Mucosa of gallbladder (tissue), 1 donor: ENCODE measurements around the gene WDR47. TPM values are rescaled to one million over a fixed set of nuclear protein-coding genes. Genes with fewer than 3 reads are reported as not detected.
"Not testable (repeated sequence)": the region's sequence is repeated elsewhere in the genome, so short reads cannot be mapped to it uniquely, and the experiment has no call there.

Source experiments
- DNase-seq: peaks from one replicate; pipeline ENCODE4 v3.0.0-alpha.2; 2020; ENCODE audit warnings: low spot score
- total RNA-seq: library from RNA; stranded (reverse); gene quantifications from one replicate; pipeline ENCODE4 v1.2.1, GENCODE V29; 2021
- donor health status: DM: no; HTN: no; CAD: no.

WDR47 gene
- total RNA-seq, 1 donor from 2014 or later = 19.1 TPM

- DNase-seq = not testable (repeated sequence)
Measured at GRCh38 chr1:109052145-109052544, 10.2 kb upstream of the WDR47 start.

GRCh38 chr1:109050228-109050995 is 8.5 kb upstream of the WDR47 start:
- no peak for DNase-seq

GRCh38 chr1:109048335-109048734 is 6.4 kb upstream of the WDR47 start:
- DNase-seq = no peak

GRCh38 chr1:109047339-109047738 is 5.4 kb upstream of the WDR47 start:
- no peak for DNase-seq

- DNase-seq = no peak
Measured at GRCh38 chr1:109046671-109047070, 4.8 kb upstream of the WDR47 start.

GRCh38 chr1:109045595-109045994 is 3.7 kb upstream of the WDR47 start:
- DNase-seq = no peak

- DNase-seq = peak; percentile 13
Measured at GRCh38 chr1:109040989-109041620, 797 bp downstream of the WDR47 start.

GRCh38 chr1:109040627-109040988 is 1.3 kb downstream of the WDR47 start:
- DNase-seq = no peak

- no peak for DNase-seq
Measured at GRCh38 chr1:109034382-109034781, 7.5 kb downstream of the WDR47 start.

- DNase-seq = not testable (repeated sequence)
Measured at GRCh38 chr1:109029493-109029892, 12.4 kb downstream of the WDR47 start.

GRCh38 chr1:109027841-109028240 is 14.1 kb downstream of the WDR47 start:
- no peak for DNase-seq

- DNase-seq = no peak
Measured at GRCh38 chr1:109025694-109026093, 16.2 kb downstream of the WDR47 start.

- DNase-seq = no peak
Measured at GRCh38 chr1:109024646-109025045, 17.3 kb downstream of the WDR47 start.

- no peak for DNase-seq
Measured at GRCh38 chr1:109020693-109021257, 21.1 kb downstream of the WDR47 start.

- DNase-seq = not testable (repeated sequence)
Measured at GRCh38 chr1:109017719-109018118, 24.2 kb downstream of the WDR47 start.

GRCh38 chr1:109017134-109017533 is 24.8 kb downstream of the WDR47 start:
- no peak for DNase-seq

GRCh38 chr1:109011335-109011734 is 30.6 kb downstream of the WDR47 start:
- DNase-seq = no peak

GRCh38 chr1:108996622-108997021 is 45.3 kb downstream of the WDR47 start:
- DNase-seq = not testable (repeated sequence)

- no peak for DNase-seq
Measured at GRCh38 chr1:108983114-108983513, 58.8 kb downstream of the WDR47 start.

- no peak for DNase-seq
Measured at GRCh38 chr1:108976658-108977057, 65.2 kb downstream of the WDR47 start.

- DNase-seq = no peak
Measured at GRCh38 chr1:108972951-108973350, 69.0 kb downstream of the WDR47 start.

GRCh38 chr1:108969346-108969745 is 72.6 kb downstream of the WDR47 start:
- no peak for DNase-seq

- peak; percentile 93 for DNase-seq
Measured at GRCh38 chr1:108963052-108963686, 78.7 kb downstream of the WDR47 start, which contains the start of gene CLCC1. Gene CLCC1, minus strand, starts transcription at chr1:108963484. Its CDS starts 13,047 bp downstream, at chr1:108950437.
